GM23248 (cell line): ENCODE data around the gene HIGD2A.

Experiments used
- EZH2 ChIP-seq: fragments of 200-600 bp; sonication (generic); IDR thresholded peaks from 2 replicates; pipeline ENCODE4 v1.6.1; 2018; ENCODE audit warnings: antibody characterized with exemption, mild to moderate bottlenecking; ENCODE audit not compliant: insufficient read depth, poor library complexity, severe bottlenecking
- EZH2phosphoT487 ChIP-seq: fragments of 200-600 bp; sonication (generic); IDR thresholded peaks from 2 replicates; pipeline ENCODE4 v1.6.1; 2018; ENCODE audit warnings: antibody characterized with exemption, moderate library complexity, mild to moderate bottlenecking, low read depth; ENCODE audit not compliant: insufficient read depth

GRCh38 chr5:176383248-176383905 lies 5.2 kb upstream of the HIGD2A start:
- TF ChIP-seq EZH2: no peak
- TF ChIP-seq EZH2phosphoT487: no peak
